K562 treated with DMSO at 1 percent for 24 hours (cell line): ENCODE data around the gene FASTKD1. TPM values are rescaled to one million over a fixed set of nuclear protein-coding genes. Genes with fewer than 3 reads are reported as not detected.

Source experiments
- total RNA-seq: library from RNA; unstranded; fragments of 300-600 nt; gene quantifications from 2 replicates; pipeline ENCODE4 v1.2.3, GENCODE V29; 2022; ENCODE audit warnings: low read depth; ENCODE audit not compliant: insufficient read depth

FASTKD1 gene, protein sequence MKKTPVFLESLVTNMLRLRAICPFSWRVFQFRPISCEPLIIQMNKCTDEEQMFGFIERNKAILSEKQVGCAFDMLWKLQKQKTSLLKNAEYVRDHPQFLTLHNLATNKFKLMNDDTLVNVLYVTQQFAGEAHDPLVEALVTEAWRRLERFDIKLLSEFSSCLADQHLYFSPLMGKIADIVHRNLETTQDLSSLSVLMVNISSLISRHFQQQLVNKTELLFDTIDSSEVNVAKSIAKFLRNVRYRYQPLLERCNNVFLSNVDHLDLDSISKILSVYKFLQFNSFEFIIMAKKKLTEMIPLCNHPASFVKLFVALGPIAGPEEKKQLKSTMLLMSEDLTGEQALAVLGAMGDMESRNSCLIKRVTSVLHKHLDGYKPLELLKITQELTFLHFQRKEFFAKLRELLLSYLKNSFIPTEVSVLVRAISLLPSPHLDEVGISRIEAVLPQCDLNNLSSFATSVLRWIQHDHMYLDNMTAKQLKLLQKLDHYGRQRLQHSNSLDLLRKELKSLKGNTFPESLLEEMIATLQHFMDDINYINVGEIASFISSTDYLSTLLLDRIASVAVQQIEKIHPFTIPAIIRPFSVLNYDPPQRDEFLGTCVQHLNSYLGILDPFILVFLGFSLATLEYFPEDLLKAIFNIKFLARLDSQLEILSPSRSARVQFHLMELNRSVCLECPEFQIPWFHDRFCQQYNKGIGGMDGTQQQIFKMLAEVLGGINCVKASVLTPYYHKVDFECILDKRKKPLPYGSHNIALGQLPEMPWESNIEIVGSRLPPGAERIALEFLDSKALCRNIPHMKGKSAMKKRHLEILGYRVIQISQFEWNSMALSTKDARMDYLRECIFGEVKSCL
- 34.4 and 34.6 TPM in 2 replicates for total RNA-seq

DNA sequence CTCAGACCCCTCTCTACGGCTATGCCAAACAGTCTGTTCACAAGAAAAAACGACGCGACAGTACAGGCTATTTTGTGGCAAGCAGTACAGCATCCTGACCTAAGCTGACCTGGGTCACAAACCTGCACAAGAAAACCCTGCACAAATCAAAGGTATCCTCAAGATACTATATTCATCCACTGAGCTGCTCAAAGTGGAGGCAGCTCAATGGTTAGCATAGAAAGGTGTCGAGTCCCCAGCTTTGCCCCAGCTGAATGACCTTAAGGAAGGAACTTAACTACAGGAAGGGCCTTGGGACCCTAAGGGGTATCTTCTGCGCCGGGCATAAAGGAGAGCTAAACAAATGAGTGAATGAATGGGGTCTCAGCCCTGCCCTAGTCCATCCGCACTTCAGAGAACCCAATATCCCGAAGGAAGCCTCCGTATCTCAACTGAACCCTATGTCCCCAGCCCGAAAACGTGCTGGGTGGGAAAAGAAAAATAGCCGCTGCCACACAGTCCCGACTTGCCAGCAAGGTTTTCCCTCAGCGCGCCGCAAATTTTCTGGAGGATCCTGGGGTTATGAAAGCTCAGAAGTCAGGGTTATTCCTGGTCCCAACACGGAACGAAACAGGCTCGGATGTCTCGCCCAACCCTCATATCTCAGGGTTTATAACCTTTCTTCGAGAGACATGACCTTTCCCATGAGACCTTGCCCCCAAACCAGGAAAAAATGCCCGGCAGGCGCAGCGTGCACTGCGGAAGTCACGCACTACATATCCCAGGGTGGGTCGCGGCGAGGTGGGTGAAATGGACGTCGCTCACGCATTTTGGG lies at the start of gene FASTKD1:
FASTKD1 (minus strand) TSS at position 706 of the 814 bp plus-strand sequence. CDS start 1,836 bp downstream, outside the sequence.

DNA sequence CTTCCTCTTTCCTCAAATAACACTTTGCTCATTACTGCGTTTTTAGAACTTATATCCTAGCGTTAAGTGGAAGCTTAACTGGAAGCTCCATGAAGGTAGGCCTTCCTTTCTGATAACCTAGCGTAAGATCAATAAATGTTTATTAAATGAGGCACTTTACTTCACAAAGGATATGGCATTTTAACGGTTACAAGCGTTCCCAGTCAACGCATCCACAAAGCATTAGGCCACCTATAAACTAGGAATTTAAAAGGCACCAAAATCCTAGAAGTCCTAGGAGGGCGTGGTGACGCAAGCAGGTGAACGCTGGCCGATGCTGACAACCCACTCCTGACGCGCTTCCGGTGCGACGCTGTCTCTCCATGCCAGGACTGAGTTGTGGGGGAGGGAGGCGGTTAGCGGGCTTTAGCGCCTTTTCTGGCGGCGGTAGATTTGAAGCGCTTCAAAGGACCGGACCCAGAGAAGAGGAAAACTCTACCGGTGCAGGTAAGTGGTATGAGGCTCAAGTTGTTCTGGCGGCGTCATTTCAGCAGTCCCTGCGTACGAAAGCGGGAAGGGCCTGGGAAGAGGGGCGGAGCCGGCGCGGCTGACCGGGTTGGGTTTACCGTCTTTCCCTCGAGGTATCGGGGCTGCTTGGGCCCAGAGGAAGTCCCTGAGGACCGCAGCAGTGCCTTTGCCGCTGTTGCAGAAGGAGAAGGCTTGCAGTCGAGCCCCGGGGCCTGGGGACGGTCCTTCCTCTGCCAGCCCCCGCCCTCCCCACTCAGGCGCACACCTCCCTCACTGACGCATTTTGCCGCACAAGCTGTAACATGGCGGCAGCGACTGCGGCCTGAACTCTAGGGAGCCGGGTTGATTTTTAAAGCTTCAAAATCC lies 10.6 kb upstream of the FASTKD1 start, which contains the start of gene PPIG:
PPIG (plus strand) TSS at position 347 of the 873 bp plus-strand sequence. CDS start 19,691 bp downstream, outside the sequence.

DNA sequence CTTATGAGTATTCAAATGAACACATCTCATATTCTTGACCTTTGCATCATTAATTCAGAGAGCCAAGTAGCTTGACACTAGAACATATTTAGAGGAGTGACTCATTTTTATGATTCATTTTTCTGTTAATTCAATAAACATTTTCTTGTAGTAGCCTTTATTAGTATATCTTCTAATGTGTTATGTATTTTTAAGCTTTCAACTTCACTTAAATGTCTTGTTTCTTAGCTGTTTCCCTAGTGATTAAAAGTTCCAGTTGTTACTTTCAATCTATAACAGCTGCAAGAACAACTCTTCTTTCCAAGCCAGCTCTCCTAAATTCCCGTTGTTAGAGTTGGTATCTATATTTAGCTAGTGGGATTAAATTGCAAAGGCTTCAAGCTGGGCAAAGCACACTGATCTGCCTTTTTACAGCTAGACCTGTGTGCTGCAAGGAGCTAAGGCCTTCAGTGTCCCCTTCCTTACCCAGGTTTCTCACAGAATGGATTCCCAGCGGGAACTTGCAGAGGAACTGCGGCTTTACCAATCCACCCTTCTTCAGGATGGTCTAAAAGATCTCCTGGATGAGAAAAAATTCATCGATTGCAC lies 64.3 kb downstream of the FASTKD1 start, which contains the start of gene KLHL41:
KLHL41 (plus strand) TSS at position 405 of the 588 bp plus-strand sequence; CDS start at position 482, 77 bp downstream.

Other genes starting within 250 kb of the FASTKD1 start
- gene LRP2, start 211.3 kb downstream of the FASTKD1 start, total RNA-seq, result 0.16 and 0.30 TPM in 2 replicates
- gene BBS5, start 94.4 kb downstream of the FASTKD1 start, total RNA-seq, result 4.5 TPM in 2 replicates
- gene KLHL41, start 64.2 kb downstream of the FASTKD1 start, total RNA-seq, result 0.17 TPM in 1 of 2 replicates, not detected in the other
- 38.6 and 47.3 TPM in 2 replicates for gene PPIG, start 10.5 kb upstream of the FASTKD1 start, total RNA-seq
- gene CFAP210, start 120.5 kb upstream of the FASTKD1 start, total RNA-seq, result 2.7 and 3.2 TPM in 2 replicates
- 9.7 and 12.6 TPM in 2 replicates for gene PHOSPHO2, start 120.6 kb upstream of the FASTKD1 start, total RNA-seq
- 12.1 and 12.5 TPM in 2 replicates for gene KLHL23, start 160.0 kb upstream of the FASTKD1 start, total RNA-seq
- 138 and 161 TPM in 2 replicates for gene SSB, start 225.0 kb upstream of the FASTKD1 start, total RNA-seq